HepG2 (cell line): ENCODE measurements around the gene C1QL4. TPM values are rescaled to one million over a fixed set of nuclear protein-coding genes. Genes with fewer than 3 reads are reported as not detected.

Experiments
- ATAC-seq: fragments of 200-7000 bp; cut with Tn5 transposase; 3 replicates; pipeline ENCODE4 v1.9.1; 2020; ENCODE audit warnings: mild to moderate bottlenecking, moderate library complexity
- BruUV-seq: library from RNA; stranded (reverse); fragments of 400-500 nt; replicated peaks from 2 replicates; lab custom pipeline; 2021; lab: Mats Ljungman, UMichigan
- CTCF ChIA-PET: fragments of 300-600 bp; formaldehyde crosslinking; extraction: SDS; loops from one replicate; lab custom pipeline; 2021; ENCODE audit warnings: low total read pairs, inconsistent platforms, low intra/inter-chr PET ratio; lab: Yijun Ruan, JAX
- POLR2A ChIA-PET: fragments of 350-600 bp; sonication (Branson Sonifier 250); formaldehyde crosslinking; loops from one replicate; lab custom pipeline; 2020; ENCODE audit warnings: antibody characterized with exemption, inconsistent platforms; lab: Yijun Ruan, JAX
- DNase-seq: peaks from one replicate; pipeline ENCODE4 v3.0.0-alpha.2; 2015; ENCODE audit warnings: low spot score
- FAIRE-seq: peaks from 3 replicates; lab custom pipeline; 2011; peaks lifted over from hg19 to GRCh38; lab: Jason Lieb, UNC
- H2AFZ ChIP-seq: one replicate; pipeline ENCODE4 v1.6.1; 2011; ENCODE audit warnings: low read length, inconsistent platforms
- H3K27ac ChIP-seq: fragments of 300-600 bp; 3 replicates; pipeline ENCODE4 v1.8.0; 2011; ENCODE audit warnings: mixed run types, mild to moderate bottlenecking, mixed read lengths, low read length, inconsistent platforms; ENCODE audit not compliant: insufficient read depth; ENCODE audit errors: extremely low read length
- H3K27me3 ChIP-seq, 2 experiments: fragments of 200-600 bp in 1 of 2; 2 replicates in 1 of 2; 3 replicates in 1 of 2; pipeline versions ENCODE4 v1.6.0 to v1.8.0; 2011; ENCODE audit warnings: low read length in 2 of 2, mild to moderate bottlenecking in 2 of 2, moderate library complexity in 2 of 2, inconsistent platforms in 1 of 2; ENCODE audit not compliant: insufficient read depth in 2 of 2, control insufficient read depth in 1 of 2
- H3K36me3 ChIP-seq, 2 experiments: fragments of 200-600 bp in 1 of 2; replicated peaks in 1 of 2; 2 replicates in 1 of 2; 3 replicates in 1 of 2; pipeline versions ENCODE4 v1.5.1 to v1.8.0; 2011; ENCODE audit warnings: low read length in 2 of 2, inconsistent platforms in 1 of 2; ENCODE audit not compliant: insufficient read depth in 2 of 2, control insufficient read depth in 1 of 2
- H3K4me1 ChIP-seq: 2 replicates; pipeline ENCODE4 v1.5.1; 2012; ENCODE audit warnings: low read length, inconsistent platforms; ENCODE audit not compliant: insufficient read depth
- H3K4me2 ChIP-seq: 2 replicates; pipeline ENCODE4 v1.6.0; 2011; ENCODE audit warnings: low read depth, low read length, inconsistent platforms
- H3K4me3 ChIP-seq, 3 experiments: fragments of 200-600 bp in 1 of 3; sonication (generic), shearing (Covaris generic) in 1 of 3; replicated peaks in 1 of 3; 2 replicates each; pipeline ENCODE4 v1.5.1; 2011 to 2016; ENCODE audit warnings: low read length in 3 of 3, inconsistent platforms in 2 of 3, low read depth in 2 of 3, mild to moderate bottlenecking in 2 of 3, control low read depth in 1 of 3, mixed read lengths in 1 of 3; ENCODE audit not compliant: insufficient read depth in 1 of 3
- H3K79me2 ChIP-seq: one replicate; pipeline ENCODE4 v1.6.1; 2011; ENCODE audit warnings: low read length, inconsistent platforms; ENCODE audit not compliant: insufficient read depth
- H3K9ac ChIP-seq: 2 replicates; pipeline ENCODE4 v1.6.0; 2011; ENCODE audit warnings: mild to moderate bottlenecking, low read depth, low read length, inconsistent platforms; ENCODE audit not compliant: insufficient read depth
- H3K9me3 ChIP-seq: 2 replicates; pipeline ENCODE4 v1.5.1; 2012; ENCODE audit warnings: mild to moderate bottlenecking, low read length
- H4K20me1 ChIP-seq: 2 replicates; pipeline ENCODE4 v1.6.0; 2011; ENCODE audit warnings: inconsistent platforms, mild to moderate bottlenecking, low read length, moderate library complexity; ENCODE audit not compliant: insufficient read depth
- ATF1 ChIP-seq: IDR thresholded peaks from 2 replicates; pipeline ENCODE4 v1.6.1; 2016; ENCODE audit warnings: mild to moderate bottlenecking, control low read depth
- PCBP1 ChIP-seq: fragments of 200-400 bp; formaldehyde crosslinking; IDR thresholded peaks from 2 replicates; pipeline ENCODE4 v1.6.1; 2017; ENCODE audit warnings: mild to moderate bottlenecking, low read depth, low read length, borderline replicate concordance
- PHF8 ChIP-seq: sonication (generic); formaldehyde crosslinking; IDR thresholded peaks from 2 replicates; pipeline ENCODE4 v1.5.0; 2020; ENCODE audit warnings: missing genetic modification reagents
- RBM39 ChIP-seq: fragments of 200-400 bp; formaldehyde crosslinking; IDR thresholded peaks from one replicate; pipeline ENCODE4 v1.6.1; 2018; ENCODE audit warnings: antibody characterized with exemption, mild to moderate bottlenecking, low read depth, low read length; ENCODE audit not compliant: poor library complexity, severe bottlenecking
- SALL1 ChIP-seq: sonication (generic); formaldehyde crosslinking; IDR thresholded peaks from 2 replicates; pipeline ENCODE4 v1.8.0; 2022; ENCODE audit warnings: mild to moderate bottlenecking, missing genetic modification reagents
- ZFP90 ChIP-seq: sonication (generic); formaldehyde crosslinking; IDR thresholded peaks from 2 replicates; pipeline ENCODE4 v1.8.0; 2022; ENCODE audit warnings: missing genetic modification reagents, mild to moderate bottlenecking, inconsistent platforms, borderline replicate concordance
- ZNF644 ChIP-seq: IDR thresholded peaks from 2 replicates; pipeline ENCODE4 v1.6.1; 2016; ENCODE audit warnings: low read depth
- ZNF850 ChIP-seq: sonication (generic); formaldehyde crosslinking; conservative IDR thresholded peaks from 2 replicates; pipeline ENCODE4 v1.9.0; 2021; ENCODE audit warnings: mild to moderate bottlenecking, missing genetic modification reagents
- WGBS: methylation state at CpG from one replicate; pipeline ENCODE4 v1.1.6; 2017; ENCODE audit warnings: low lambda C conversion rate; 5-methylcytosine and 5-hydroxymethylcytosine counted together
- in situ Hi-C: cut with HindIII; loops from 2 replicates; pipeline ENCODE4 v1.10.0; 2017; ENCODE audit warnings: low pct_unique_long_range_greater_than_20kb; ENCODE audit not compliant: extremely low pct_ligation_motif_present
- intact Hi-C: fragments of 100-400 bp; cut with micrococcal nuclease; formaldehyde crosslinking; loops from one replicate; pipeline ENCODE4 v1.10.0; 2022; ENCODE audit not compliant: unreplicated experiment
- polyA plus RNA-seq, 8 experiments: library from polyadenylated mRNA; depleted of rRNA in 3 of 8; stranded (reverse) in 7 of 8; unstranded in 1 of 8; fragments of >200 nt; fragmentation: Illumina TruSeq in 4 of 8; extraction: Trizol in 4 of 8; gene quantifications; 2 replicates each; pipeline versions ENCODE4 v1.2.1 to v1.2.3, GENCODE V29; 2011 to 2016; ENCODE audit warnings: low read depth in 4 of 8, missing spikeins in 1 of 8, mixed read lengths in 1 of 8; ENCODE audit not compliant: insufficient read depth in 1 of 8
- total RNA-seq, 5 experiments: library from RNA; depleted of rRNA; stranded (reverse); fragments of >200 nt; fragmentation: Illumina TruSeq; extraction: Trizol; gene quantifications; 2 replicates each; pipeline ENCODE4 v1.2.3, GENCODE V29; 2016; ENCODE audit warnings: low read depth in 1 of 5
- TF ChIP-seq, protein P1 (sequence below): sonication (generic); formaldehyde crosslinking; IDR thresholded peaks from 2 replicates; pipeline ENCODE4 v1.5.0; 2020; ENCODE audit warnings: mild to moderate bottlenecking, missing genetic modification reagents, borderline replicate concordance
- TF ChIP-seq, protein P2 (sequence below): sonication (generic); formaldehyde crosslinking; IDR thresholded peaks from 2 replicates; pipeline ENCODE4 v1.5.1; 2020; ENCODE audit warnings: mild to moderate bottlenecking, missing genetic modification reagents
- TF ChIP-seq, protein P3 (sequence below): sonication (generic); formaldehyde crosslinking; IDR thresholded peaks from 2 replicates; pipeline ENCODE4 v1.5.0; 2020; ENCODE audit warnings: mild to moderate bottlenecking, missing genetic modification reagents, borderline replicate concordance
- TF ChIP-seq, protein P4 (sequence below): sonication (generic); formaldehyde crosslinking; IDR thresholded peaks from 2 replicates; pipeline ENCODE4 v1.8.0; 2022; ENCODE audit warnings: mild to moderate bottlenecking, missing genetic modification reagents, borderline replicate concordance

Gene C1QL4
- total and polyA plus RNA-seq, 2 of the 13 experiments (the other 11 are each of a cell fraction or from before 2014, with no cell fraction given), result 0.03 TPM; not detected in 1

DNA sequence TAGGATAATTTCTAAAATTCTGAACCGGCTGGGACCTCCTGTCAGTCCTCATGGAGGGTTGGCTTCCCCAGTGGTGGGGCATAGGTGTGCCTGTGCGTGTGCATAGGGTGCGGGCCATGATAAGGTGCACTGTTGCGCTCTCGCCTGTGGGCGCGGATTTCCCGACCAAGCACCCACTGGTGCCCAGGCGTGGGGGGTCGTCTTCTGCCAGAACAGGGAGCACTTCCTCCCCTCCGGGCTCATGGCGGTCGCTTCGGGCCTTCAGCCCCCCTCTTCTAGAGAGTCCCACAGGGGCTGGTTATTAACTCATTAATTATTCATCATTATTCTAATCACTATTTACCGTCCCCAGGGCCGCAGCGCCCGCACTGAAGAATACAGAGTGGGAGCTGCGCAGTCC lies 2.8 kb downstream of the C1QL4 start:
- no peak overlapping the region for H3K4me2 ChIP-seq
- peaks cover 3 to 16% of the 10 kb centered on the region in 2 experiments; a peak in 4 of 5 replicates for H3K36me3 ChIP-seq
- no peak overlapping the region for H3K27ac ChIP-seq
- H3K4me1 ChIP-seq, result peaks cover 30% of the 10 kb centered on the region
- no peak overlapping the region for H3K9ac ChIP-seq
- no peaks in the 10 kb centered on the region for H3K79me2 ChIP-seq
- in situ Hi-C loops (no loop called here), intact Hi-C loops (no loop called here)
- H3K4me3 ChIP-seq, result no peak overlapping the region
- BruUV-seq, result no TSS peak
- no peak for FAIRE-seq
- CTCF ChIA-PET, result no interaction called here
- no peak for TF ChIP-seq ATF1
- TF ChIP-seq PHF8 (CRISPR knock-in tag), result no peak
- TF ChIP-seq, protein P1, sequence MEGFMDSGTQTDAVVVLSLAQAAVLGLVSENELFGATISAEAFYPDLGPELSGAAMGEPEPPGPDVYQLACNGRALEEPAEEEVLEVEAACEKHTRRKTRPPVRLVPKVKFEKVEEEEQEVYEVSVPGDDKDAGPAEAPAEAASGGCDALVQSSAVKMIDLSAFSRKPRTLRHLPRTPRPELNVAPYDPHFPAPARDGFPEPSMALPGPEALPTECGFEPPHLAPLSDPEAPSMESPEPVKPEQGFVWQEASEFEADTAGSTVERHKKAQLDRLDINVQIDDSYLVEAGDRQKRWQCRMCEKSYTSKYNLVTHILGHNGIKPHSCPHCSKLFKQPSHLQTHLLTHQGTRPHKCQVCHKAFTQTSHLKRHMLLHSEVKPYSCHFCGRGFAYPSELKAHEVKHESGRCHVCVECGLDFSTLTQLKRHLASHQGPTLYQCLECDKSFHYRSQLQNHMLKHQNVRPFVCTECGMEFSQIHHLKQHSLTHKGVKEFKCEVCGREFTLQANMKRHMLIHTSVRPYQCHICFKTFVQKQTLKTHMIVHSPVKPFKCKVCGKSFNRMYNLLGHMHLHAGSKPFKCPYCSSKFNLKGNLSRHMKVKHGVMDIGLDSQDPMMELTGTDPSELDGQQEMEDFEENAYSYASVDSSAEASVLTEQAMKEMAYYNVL (CRISPR knock-in tag), result no peak
- TF ChIP-seq, protein P2, sequence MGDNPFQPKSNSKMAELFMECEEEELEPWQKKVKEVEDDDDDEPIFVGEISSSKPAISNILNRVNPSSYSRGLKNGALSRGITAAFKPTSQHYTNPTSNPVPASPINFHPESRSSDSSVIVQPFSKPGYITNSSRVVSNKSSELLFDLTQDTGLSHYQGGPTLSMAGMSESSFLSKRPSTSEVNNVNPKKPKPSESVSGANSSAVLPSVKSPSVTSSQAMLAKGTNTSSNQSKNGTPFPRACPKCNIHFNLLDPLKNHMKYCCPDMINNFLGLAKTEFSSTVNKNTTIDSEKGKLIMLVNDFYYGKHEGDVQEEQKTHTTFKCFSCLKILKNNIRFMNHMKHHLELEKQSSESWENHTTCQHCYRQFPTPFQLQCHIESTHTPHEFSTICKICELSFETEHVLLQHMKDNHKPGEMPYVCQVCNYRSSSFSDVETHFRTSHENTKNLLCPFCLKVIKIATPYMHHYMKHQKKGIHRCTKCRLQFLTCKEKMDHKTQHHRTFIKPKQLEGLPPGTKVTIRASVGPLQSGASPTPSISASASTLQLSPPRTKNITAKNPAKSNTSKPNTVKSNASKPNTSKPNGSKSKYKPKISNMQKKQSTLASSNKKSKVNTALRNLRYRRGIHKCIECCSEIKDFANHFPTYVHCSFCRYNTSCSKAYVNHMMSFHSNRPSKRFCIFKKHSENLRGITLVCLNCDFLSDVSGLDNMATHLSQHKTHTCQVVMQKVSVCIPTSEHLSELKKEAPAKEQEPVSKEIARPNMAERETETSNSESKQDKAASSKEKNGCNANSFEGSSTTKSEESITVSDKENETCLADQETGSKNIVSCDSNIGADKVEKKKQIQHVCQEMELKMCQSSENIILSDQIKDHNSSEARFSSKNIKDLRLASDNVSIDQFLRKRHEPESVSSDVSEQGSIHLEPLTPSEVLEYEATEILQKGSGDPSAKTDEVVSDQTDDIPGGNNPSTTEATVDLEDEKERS, result no peak
- TF ChIP-seq SALL1 (CRISPR knock-in tag), result no peak
- TF ChIP-seq RBM39, result no peak
- TF ChIP-seq ZFP90 (CRISPR knock-in tag), result no peak
- TF ChIP-seq PCBP1, result no peak
- TF ChIP-seq, protein P3, sequence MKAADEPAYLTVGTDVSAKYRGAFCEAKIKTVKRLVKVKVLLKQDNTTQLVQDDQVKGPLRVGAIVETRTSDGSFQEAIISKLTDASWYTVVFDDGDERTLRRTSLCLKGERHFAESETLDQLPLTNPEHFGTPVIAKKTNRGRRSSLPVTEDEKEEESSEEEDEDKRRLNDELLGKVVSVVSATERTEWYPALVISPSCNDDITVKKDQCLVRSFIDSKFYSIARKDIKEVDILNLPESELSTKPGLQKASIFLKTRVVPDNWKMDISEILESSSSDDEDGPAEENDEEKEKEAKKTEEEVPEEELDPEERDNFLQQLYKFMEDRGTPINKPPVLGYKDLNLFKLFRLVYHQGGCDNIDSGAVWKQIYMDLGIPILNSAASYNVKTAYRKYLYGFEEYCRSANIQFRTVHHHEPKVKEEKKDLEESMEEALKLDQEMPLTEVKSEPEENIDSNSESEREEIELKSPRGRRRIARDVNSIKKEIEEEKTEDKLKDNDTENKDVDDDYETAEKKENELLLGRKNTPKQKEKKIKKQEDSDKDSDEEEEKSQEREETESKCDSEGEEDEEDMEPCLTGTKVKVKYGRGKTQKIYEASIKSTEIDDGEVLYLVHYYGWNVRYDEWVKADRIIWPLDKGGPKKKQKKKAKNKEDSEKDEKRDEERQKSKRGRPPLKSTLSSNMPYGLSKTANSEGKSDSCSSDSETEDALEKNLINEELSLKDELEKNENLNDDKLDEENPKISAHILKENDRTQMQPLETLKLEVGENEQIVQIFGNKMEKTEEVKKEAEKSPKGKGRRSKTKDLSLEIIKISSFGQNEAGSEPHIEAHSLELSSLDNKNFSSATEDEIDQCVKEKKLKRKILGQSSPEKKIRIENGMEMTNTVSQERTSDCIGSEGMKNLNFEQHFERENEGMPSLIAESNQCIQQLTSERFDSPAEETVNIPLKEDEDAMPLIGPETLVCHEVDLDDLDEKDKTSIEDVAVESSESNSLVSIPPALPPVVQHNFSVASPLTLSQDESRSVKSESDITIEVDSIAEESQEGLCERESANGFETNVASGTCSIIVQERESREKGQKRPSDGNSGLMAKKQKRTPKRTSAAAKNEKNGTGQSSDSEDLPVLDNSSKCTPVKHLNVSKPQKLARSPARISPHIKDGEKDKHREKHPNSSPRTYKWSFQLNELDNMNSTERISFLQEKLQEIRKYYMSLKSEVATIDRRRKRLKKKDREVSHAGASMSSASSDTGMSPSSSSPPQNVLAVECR, result no peak
- no peak for TF ChIP-seq ZNF644
- TF ChIP-seq ZNF850 (CRISPR knock-in tag), result no peak
- TF ChIP-seq, protein P4, sequence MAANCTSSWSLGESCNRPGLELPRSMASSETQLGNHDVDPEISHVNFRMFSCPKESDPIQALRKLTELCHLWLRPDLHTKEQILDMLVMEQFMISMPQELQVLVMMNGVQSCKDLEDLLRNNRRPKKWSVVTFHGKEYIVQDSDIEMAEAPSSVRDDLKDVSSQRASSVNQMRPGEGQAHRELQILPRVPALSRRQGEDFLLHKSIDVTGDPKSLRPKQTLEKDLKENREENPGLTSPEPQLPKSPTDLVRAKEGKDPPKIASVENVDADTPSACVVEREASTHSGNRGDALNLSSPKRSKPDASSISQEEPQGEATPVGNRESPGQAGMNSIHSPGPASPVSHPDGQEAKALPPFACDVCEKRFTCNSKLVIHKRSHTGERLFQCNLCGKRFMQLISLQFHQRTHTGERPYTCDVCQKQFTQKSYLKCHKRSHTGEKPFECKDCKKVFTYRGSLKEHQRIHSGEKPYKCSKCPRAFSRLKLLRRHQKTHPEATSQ (CRISPR knock-in tag), result no peak
- POLR2A ChIA-PET, result interaction anchor here (1.0 kb wide), 1 partner anchor 13 kb away, joined by 3 read pairs; no protein-coding TSS in a partner anchor
- H3K9me3 ChIP-seq, result no peaks in the 10 kb centered on the region
- no peak for DNase-seq
- no peak for ATAC-seq
- no peak overlapping the region for H2AFZ ChIP-seq
- 91% methylated on average over 12 of the region's 19 CpGs for WGBS
- H4K20me1 ChIP-seq, result no peaks in the 10 kb centered on the region
- peaks cover 2 to 36% of the 10 kb centered on the region in 2 experiments; a peak in 4 of 5 replicates for H3K27me3 ChIP-seq
